Measurements from ENCODE around the gene IL1RAPL1.

IL1RAPL1 gene

GRCh38 chrX:28752330-28752729 lies 165.1 kb downstream of the IL1RAPL1 start:
- no peaks in the 10 kb centered on the region for H3K9me3 ChIP-seq (ENCODE audit: insufficient read depth, low read length)
- H3F3A ChIP-seq (ENCODE audit: insufficient read depth), result no peaks in the 10 kb centered on the region
- no peak overlapping the region for H3K4me3 ChIP-seq (ENCODE audit: insufficient read depth, low read length, poor library complexity, severe bottlenecking)
- H3K79me2 ChIP-seq (ENCODE audit: insufficient read depth, low read length), result no peaks in the 10 kb centered on the region
- no peak overlapping the region for H3K9ac ChIP-seq (ENCODE audit: low read length)
- no peak overlapping the region for H2AFZ ChIP-seq (ENCODE audit: low read depth, low read length, severe bottlenecking)
- H4K20me1 ChIP-seq (ENCODE audit: low read depth, low read length), result no peaks in the 10 kb centered on the region
- no peaks in the 10 kb centered on the region for H3K9me2 ChIP-seq (replicated peaks; ENCODE audit: insufficient read depth, low read length)
- no peak for TF ChIP-seq EZH2phosphoT487 (conservative IDR thresholded peaks at IDR 0.05; ENCODE audit: low read length)
- TF ChIP-seq CTCF (IDR thresholded peaks at IDR 0.05; ENCODE audit: insufficient read depth, low read length, poor library complexity, severe bottlenecking), result no peak
- H3K27ac ChIP-seq (ENCODE audit: low read depth, low read length), result no peak overlapping the region
- no peaks in the 10 kb centered on the region for H3K36me3 ChIP-seq (ENCODE audit: low read length)
- H3K4me2 ChIP-seq (ENCODE audit: low read depth, low read length, poor library complexity, severe bottlenecking), result no peak overlapping the region
- H3K27me3 ChIP-seq (ENCODE audit: low read length), result no peaks in the 10 kb centered on the region

- Histone ChIP-seq H3K4me3 (ENCODE audit: insufficient read depth, low read length, poor library complexity, severe bottlenecking) (no peak overlapping the region), H3K9me3 (ENCODE audit: insufficient read depth, low read length) (no peaks in the 10 kb centered on the region), H3K4me2 (ENCODE audit: low read depth, low read length, poor library complexity, severe bottlenecking) (no peak overlapping the region), H3K27me3 (ENCODE audit: low read length) (no peaks in the 10 kb centered on the region), H3K9ac (ENCODE audit: low read length) (no peak overlapping the region), H3F3A (ENCODE audit: insufficient read depth) (no peaks in the 10 kb centered on the region), H3K36me3 (ENCODE audit: low read length) (no peaks in the 10 kb centered on the region), H4K20me1 (ENCODE audit: low read depth, low read length) (no peaks in the 10 kb centered on the region), H3K9me2 (replicated peaks; ENCODE audit: insufficient read depth, low read length) (no peaks in the 10 kb centered on the region), H3K27ac (ENCODE audit: low read depth, low read length) (no peak overlapping the region), H2AFZ (ENCODE audit: low read depth, low read length, severe bottlenecking) (no peak overlapping the region), H3K79me2 (ENCODE audit: insufficient read depth, low read length) (no peaks in the 10 kb centered on the region)
- TF ChIP-seq CTCF (IDR thresholded peaks at IDR 0.05; ENCODE audit: insufficient read depth, low read length, poor library complexity, severe bottlenecking), result no peak
- no peak for TF ChIP-seq EZH2phosphoT487 (conservative IDR thresholded peaks at IDR 0.05; ENCODE audit: low read length)
Observed at GRCh38 chrX:28756175-28756574, 168.9 kb downstream of the IL1RAPL1 start.

GRCh38 chrX:28756647-28757046 lies 169.4 kb downstream of the IL1RAPL1 start:
- H3K4me2 ChIP-seq (ENCODE audit: low read depth, low read length, poor library complexity, severe bottlenecking), result no peak overlapping the region
- TF ChIP-seq CTCF (IDR thresholded peaks at IDR 0.05; ENCODE audit: insufficient read depth, low read length, poor library complexity, severe bottlenecking), result no peak
- TF ChIP-seq EZH2phosphoT487 (conservative IDR thresholded peaks at IDR 0.05; ENCODE audit: low read length), result no peak
- H3K27me3 ChIP-seq (ENCODE audit: low read length), result no peaks in the 10 kb centered on the region
- H3F3A ChIP-seq (ENCODE audit: insufficient read depth), result no peaks in the 10 kb centered on the region
- H3K9me2 ChIP-seq (replicated peaks; ENCODE audit: insufficient read depth, low read length), result no peaks in the 10 kb centered on the region
- H4K20me1 ChIP-seq (ENCODE audit: low read depth, low read length), result no peaks in the 10 kb centered on the region
- no peak overlapping the region for H3K4me3 ChIP-seq (ENCODE audit: insufficient read depth, low read length, poor library complexity, severe bottlenecking)
- no peaks in the 10 kb centered on the region for H3K36me3 ChIP-seq (ENCODE audit: low read length)
- no peaks in the 10 kb centered on the region for H3K79me2 ChIP-seq (ENCODE audit: insufficient read depth, low read length)
- no peak overlapping the region for H3K9ac ChIP-seq (ENCODE audit: low read length)
- no peak overlapping the region for H2AFZ ChIP-seq (ENCODE audit: low read depth, low read length, severe bottlenecking)
- H3K9me3 ChIP-seq (ENCODE audit: insufficient read depth, low read length), result no peaks in the 10 kb centered on the region
- H3K27ac ChIP-seq (ENCODE audit: low read depth, low read length), result no peak overlapping the region
